ENCODE data around the gene PWWP2A.

DNA sequence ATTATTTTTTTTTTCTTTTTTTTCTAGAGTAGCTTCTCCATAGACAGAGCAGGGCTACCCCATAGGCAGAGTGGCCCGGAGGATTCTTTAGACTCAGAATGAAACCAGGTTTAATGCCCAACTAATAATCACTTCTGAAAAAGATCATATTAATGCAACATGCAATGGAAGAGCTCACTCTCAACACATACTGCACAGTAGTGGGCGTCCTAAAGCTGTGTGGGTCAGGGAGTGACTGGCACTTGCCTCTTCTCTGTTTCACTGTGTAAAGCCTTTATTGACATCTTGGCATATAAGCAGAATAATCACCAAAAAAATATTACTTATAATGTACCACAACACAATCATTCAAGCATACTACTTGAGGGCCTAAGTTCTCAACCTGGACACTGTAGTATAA, 11.1 kb downstream of the PWWP2A start:
- TF ChIP-seq CTCF (conservative IDR thresholded peaks at IDR 0.05; ENCODE audit: low read depth in 2 of 2) (no peak), EZH2phosphoT487 (IDR thresholded peaks at IDR 0.05; ENCODE audit: unreplicated experiment) (no peak), EZH2 (IDR thresholded peaks at IDR 0.05; ENCODE audit: low read depth, unreplicated experiment) (no peak), POLR2AphosphoS5 (IDR thresholded peaks at IDR 0.05; ENCODE audit: low read depth) (no peak), CREB1 (CRISPR knock-in tag; IDR thresholded peaks at IDR 0.05; ENCODE audit: low read depth) (no peak), JUNB (IDR thresholded peaks at IDR 0.05; ENCODE audit: unreplicated experiment) (no peak)
